Glutamatergic neuron (in vitro differentiated cells): ENCODE measurements around the gene C20orf141. TPM values are rescaled to one million over a fixed set of nuclear protein-coding genes. Genes with fewer than 3 reads are reported as not detected.

Experiments used
- DNase-seq: peaks from one replicate; pipeline ENCODE4 v3.0.0; 2022
- H3K27ac Mint-ChIP-seq: one replicate; pipeline ENCODE4 v1.8.0; 2020; ENCODE audit warnings: mild to moderate bottlenecking, mixed read lengths, inconsistent platforms; ENCODE audit not compliant: unreplicated experiment
- H3K27me3 Mint-ChIP-seq: one replicate; pipeline ENCODE4 v1.8.0; 2020; ENCODE audit warnings: mild to moderate bottlenecking, moderate library complexity, mixed read lengths, inconsistent platforms; ENCODE audit not compliant: unreplicated experiment
- H3K36me3 Mint-ChIP-seq: one replicate; pipeline ENCODE4 v1.8.0; 2020; ENCODE audit warnings: mild to moderate bottlenecking, mixed read lengths, inconsistent platforms; ENCODE audit not compliant: unreplicated experiment
- H3K4me1 Mint-ChIP-seq: one replicate; pipeline ENCODE4 v1.8.0; 2020; ENCODE audit warnings: mild to moderate bottlenecking, low read depth, mixed read lengths, inconsistent platforms; ENCODE audit not compliant: unreplicated experiment
- H3K4me3 Mint-ChIP-seq: one replicate; pipeline ENCODE4 v1.8.0; 2020; ENCODE audit warnings: mild to moderate bottlenecking, mixed read lengths, inconsistent platforms; ENCODE audit not compliant: unreplicated experiment
- H3K9me3 Mint-ChIP-seq: one replicate; pipeline ENCODE4 v1.8.0; 2020; ENCODE audit warnings: mild to moderate bottlenecking, moderate library complexity, mixed read lengths, inconsistent platforms; ENCODE audit not compliant: unreplicated experiment
- CTCF ChIP-seq: fragments of 200-600 bp; sonication (generic); IDR thresholded peaks from one replicate; pipeline ENCODE4 v1.5.0; 2021; ENCODE audit not compliant: partially characterized antibody, unreplicated experiment
- total RNA-seq: library from RNA; stranded (reverse); fragmentation: NEBNext Ultra II Directional; extraction: Animal tissue kit (Norgen Biotek cat#: 25700); gene quantifications from one replicate; pipeline ENCODE4 v1.2.1, GENCODE V29; 2021; ENCODE audit not compliant: unreplicated experiment

C20orf141 gene
- total RNA-seq, 1 donor from 2014 or later = not detected

- Mint-ChIP-seq H3K27me3 (peaks cover 5% of the 10 kb centered on the region), H3K4me1 (no peaks in the 10 kb centered on the region), H3K4me3 (no peak overlapping the region), H3K36me3 (peaks cover 10% of the 10 kb centered on the region), H3K27ac (no peak overlapping the region), H3K9me3 (no peaks in the 10 kb centered on the region)
- DNase-seq = no peak
- TF ChIP-seq CTCF = no peak
Measured at GRCh38 chr20:2833761-2834160, 19.0 kb downstream of the C20orf141 start.

GRCh38 chr20:2834401-2835110, 19.8 kb downstream of the C20orf141 start:
- TF ChIP-seq CTCF = no peak
- no peak overlapping the region for H3K4me3 Mint-ChIP-seq
- H3K27ac Mint-ChIP-seq = no peak overlapping the region
- peaks cover 2% of the 10 kb centered on the region for H3K9me3 Mint-ChIP-seq
- DNase-seq = no peak
- H3K27me3 Mint-ChIP-seq = peaks cover 5% of the 10 kb centered on the region
- peaks cover 10% of the 10 kb centered on the region for H3K36me3 Mint-ChIP-seq
- H3K4me1 Mint-ChIP-seq = no peaks in the 10 kb centered on the region

DNA sequence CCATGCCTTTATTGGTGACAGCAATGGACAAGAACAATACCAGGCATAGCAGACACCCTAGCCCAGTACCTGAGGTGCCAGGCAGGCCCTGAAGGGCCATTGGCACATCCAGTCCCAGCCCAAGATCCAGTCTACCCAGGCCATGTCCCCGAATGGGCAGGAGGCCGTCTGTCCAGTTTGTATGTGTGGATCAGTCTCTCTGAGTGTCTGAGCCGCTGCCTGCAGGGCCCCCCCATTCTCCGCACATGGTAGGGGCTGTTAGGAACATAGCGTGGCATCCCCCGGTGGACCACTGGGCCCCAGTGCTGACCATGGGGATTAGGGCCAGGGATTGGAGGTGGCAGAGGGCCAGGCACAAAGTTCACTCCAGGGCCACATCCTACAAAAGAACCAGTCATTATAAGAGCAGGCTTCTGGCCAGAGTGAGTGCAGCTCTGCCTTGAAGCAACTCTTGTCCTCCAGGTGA, 20.6 kb downstream of the C20orf141 start:
- Mint-ChIP-seq H3K9me3 (peaks cover 2% of the 10 kb centered on the region), H3K36me3 (peaks cover 10% of the 10 kb centered on the region), H3K4me1 (no peaks in the 10 kb centered on the region), H3K27ac (no peak overlapping the region), H3K4me3 (no peak overlapping the region), H3K27me3 (peaks cover 3% of the 10 kb centered on the region)
- no peak for DNase-seq
- TF ChIP-seq CTCF = no peak

DNA sequence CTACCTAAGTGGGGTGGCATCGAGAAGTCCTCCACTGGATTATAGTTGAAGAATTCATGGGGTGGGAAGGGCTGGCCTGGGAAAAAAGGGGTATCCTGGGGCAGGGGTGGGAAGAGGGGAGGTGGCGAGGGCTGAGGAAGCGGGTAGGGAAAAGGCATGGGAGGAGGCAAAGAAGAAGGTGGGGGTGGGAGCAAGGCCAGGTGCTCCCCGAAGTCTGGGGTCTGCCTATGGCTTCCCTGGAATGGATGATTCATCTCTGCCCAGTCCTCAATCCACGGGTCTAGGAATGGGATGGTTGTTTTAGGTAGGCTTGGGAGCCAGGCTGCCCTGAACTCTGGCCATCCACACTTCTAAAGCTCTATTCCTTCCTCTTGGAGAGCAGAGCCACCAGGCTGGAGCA, 21.2 kb downstream of the C20orf141 start:
- Mint-ChIP-seq H3K36me3 (peaks cover 10% of the 10 kb centered on the region), H3K27me3 (peaks cover 3% of the 10 kb centered on the region), H3K27ac (no peak overlapping the region), H3K9me3 (peaks cover 2% of the 10 kb centered on the region), H3K4me3 (no peak overlapping the region), H3K4me1 (no peaks in the 10 kb centered on the region)
- no peak for DNase-seq
- no peak for TF ChIP-seq CTCF

- Mint-ChIP-seq H3K4me3 (no peak overlapping the region), H3K4me1 (peaks cover 4% of the 10 kb centered on the region), H3K36me3 (peaks cover 10% of the 10 kb centered on the region), H3K27me3 (peaks cover 6% of the 10 kb centered on the region), H3K9me3 (peaks cover 2% of the 10 kb centered on the region), H3K27ac (no peak overlapping the region)
- no peak for DNase-seq
- no peak for TF ChIP-seq CTCF
Measured at GRCh38 chr20:2837221-2837960, 22.6 kb downstream of the C20orf141 start.
